ENCODE data around the gene KLHL24. TPM values are rescaled to one million over a fixed set of nuclear protein-coding genes. Genes with fewer than 3 reads are reported as not detected.
"Not testable (repeated sequence)": the region's sequence is repeated elsewhere in the genome, so short reads cannot be mapped to it uniquely, and the experiment has no call there.

KLHL24 gene
- total RNA-seq, 1 experiment from 2014 or later: 109 TPM

DNA sequence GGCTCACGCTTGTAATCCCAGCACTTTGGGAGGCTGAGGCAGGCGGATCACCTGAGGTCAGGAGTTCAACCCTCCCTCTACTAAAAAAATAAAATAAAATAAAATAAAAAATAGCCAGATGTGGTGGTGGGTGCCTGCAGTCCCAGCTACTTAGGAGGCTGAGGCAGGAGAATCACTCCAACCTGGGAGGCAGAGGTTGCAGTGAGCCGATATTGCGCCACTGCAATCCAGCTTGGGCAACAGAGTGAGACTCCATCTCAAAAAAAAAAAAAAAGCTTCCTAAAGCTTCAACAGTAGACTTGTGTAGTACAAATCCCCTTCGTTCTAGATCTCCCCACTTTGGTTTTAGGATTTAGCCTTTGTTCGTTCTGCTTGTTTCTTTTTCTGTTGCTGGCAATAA lies 68.5 kb downstream of the KLHL24 start:
- peaks cover 100% of the 10 kb centered on the region for H3K79me2 ChIP-seq (ENCODE audit: low read length)
- H3K27me3 ChIP-seq (ENCODE audit: low read length); H3K9ac ChIP-seq (ENCODE audit: low read length); H3K4me3 ChIP-seq (ENCODE audit: low read length); H3K9me2 ChIP-seq (replicated peaks; ENCODE audit: insufficient read depth, low read length); H3K4me2 ChIP-seq (ENCODE audit: low read depth, low read length, poor library complexity, severe bottlenecking); H3K27ac ChIP-seq (ENCODE audit: low read length); DNase-seq; H2AFZ ChIP-seq (ENCODE audit: low read length); H3K9me3 ChIP-seq (ENCODE audit: low read length): not testable (repeated sequence)
- H4K20me1 ChIP-seq (ENCODE audit: insufficient read depth, low read depth, low read length): peaks cover 71% of the 10 kb centered on the region
- peaks cover 15% of the 10 kb centered on the region; the same call in 1 of the 2 replicates for H3K36me3 ChIP-seq (ENCODE audit: insufficient read depth, low read length)
- peaks cover 32% of the 10 kb centered on the region for H3K4me1 ChIP-seq (ENCODE audit: low read length)

DNA sequence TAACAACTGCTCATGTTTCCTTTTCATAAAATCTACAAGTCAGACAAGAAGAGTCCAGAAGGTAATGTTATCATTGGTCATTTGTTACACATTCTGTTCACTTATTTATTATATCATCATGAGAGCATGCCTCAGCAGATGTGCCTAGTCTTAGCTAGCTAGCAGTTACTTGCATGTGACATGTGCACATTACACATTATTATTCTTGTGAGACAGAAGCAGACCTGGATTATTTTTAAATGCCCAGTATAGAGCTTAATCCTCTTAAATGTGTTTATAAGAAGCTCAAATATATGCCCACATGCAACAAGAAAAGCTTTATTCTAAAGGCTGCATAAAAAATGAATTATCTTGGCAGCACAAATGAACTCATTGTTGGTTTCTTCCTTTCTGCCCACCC lies 74.8 kb downstream of the KLHL24 start:
- no peak overlapping the region for H3K4me3 ChIP-seq (ENCODE audit: low read length)
- H3K9me3 ChIP-seq (ENCODE audit: low read length): no peaks in the 10 kb centered on the region
- no peak overlapping the region for H3K4me2 ChIP-seq (ENCODE audit: low read depth, low read length, poor library complexity, severe bottlenecking)
- no peak overlapping the region for H2AFZ ChIP-seq (ENCODE audit: low read length)
- H3K9me2 ChIP-seq (replicated peaks; ENCODE audit: insufficient read depth, low read length): no peaks in the 10 kb centered on the region
- H3K36me3 ChIP-seq (ENCODE audit: insufficient read depth, low read length): peaks cover 8% of the 10 kb centered on the region
- H3K9ac ChIP-seq (ENCODE audit: low read length): no peak overlapping the region
- no peaks in the 10 kb centered on the region for H3K27me3 ChIP-seq (ENCODE audit: low read length)
- no peak overlapping the region for H3K27ac ChIP-seq (ENCODE audit: low read length)
- H3K79me2 ChIP-seq (ENCODE audit: low read length): peaks cover 100% of the 10 kb centered on the region
- peaks cover 56% of the 10 kb centered on the region for H4K20me1 ChIP-seq (ENCODE audit: insufficient read depth, low read depth, low read length)
- H3K4me1 ChIP-seq (ENCODE audit: low read length): peaks cover 3% of the 10 kb centered on the region; the same call in 1 of the 2 replicates
- DNase-seq: no peak

DNA sequence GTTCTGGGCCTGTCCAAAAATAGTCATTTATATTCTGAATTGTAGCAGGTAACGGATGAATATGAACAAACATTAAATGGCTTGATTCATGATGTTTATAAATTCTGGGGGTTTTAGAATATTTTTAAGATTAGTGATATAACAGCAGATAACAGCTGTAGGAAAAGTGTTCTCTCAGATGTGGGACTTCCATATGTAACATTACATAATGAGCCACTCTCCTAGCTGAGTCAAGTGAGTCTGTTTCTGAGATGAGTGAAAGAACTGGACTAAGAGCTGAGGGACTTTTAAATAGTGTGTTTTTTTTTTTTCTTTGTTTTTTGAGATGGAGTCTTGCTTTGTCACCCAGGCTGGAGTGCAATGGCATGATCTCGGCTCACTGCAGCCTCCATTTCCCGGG lies 76.1 kb downstream of the KLHL24 start:
- no peak overlapping the region for H3K9ac ChIP-seq (ENCODE audit: low read length)
- H3K9me3 ChIP-seq (ENCODE audit: low read length): no peaks in the 10 kb centered on the region
- no peak for DNase-seq
- peaks cover 17% of the 10 kb centered on the region for H3K36me3 ChIP-seq (ENCODE audit: insufficient read depth, low read length)
- no peaks in the 10 kb centered on the region for H3K9me2 ChIP-seq (replicated peaks; ENCODE audit: insufficient read depth, low read length)
- no peak overlapping the region for H2AFZ ChIP-seq (ENCODE audit: low read length)
- peaks cover 97% of the 10 kb centered on the region for H3K79me2 ChIP-seq (ENCODE audit: low read length)
- H4K20me1 ChIP-seq (ENCODE audit: insufficient read depth, low read depth, low read length): peaks cover 48% of the 10 kb centered on the region
- no peak overlapping the region for H3K4me2 ChIP-seq (ENCODE audit: low read depth, low read length, poor library complexity, severe bottlenecking)
- H3K4me1 ChIP-seq (ENCODE audit: low read length): peaks cover 3% of the 10 kb centered on the region; the same call in 1 of the 2 replicates
- no peak overlapping the region for H3K27ac ChIP-seq (ENCODE audit: low read length)
- no peak overlapping the region for H3K4me3 ChIP-seq (ENCODE audit: low read length)
- no peaks in the 10 kb centered on the region for H3K27me3 ChIP-seq (ENCODE audit: low read length)

DNA sequence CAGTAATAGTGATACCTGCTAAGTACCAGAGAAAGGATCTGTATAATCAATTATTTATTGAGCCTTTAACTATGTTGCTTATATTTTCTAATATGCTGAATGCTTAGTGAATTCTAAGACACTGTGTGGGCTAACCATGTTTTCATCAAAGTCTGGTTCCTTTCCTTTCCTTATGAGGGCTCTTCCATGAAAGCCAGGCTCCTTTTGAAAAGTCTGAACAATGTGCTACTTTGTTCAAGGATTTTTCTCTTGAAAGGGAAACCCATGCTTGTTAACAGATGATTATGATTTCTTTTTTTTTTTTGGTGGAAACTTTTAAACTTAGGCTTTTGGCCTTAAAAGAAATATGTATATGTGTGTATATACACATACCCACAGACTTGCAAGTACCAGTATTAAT lies 79.2 kb downstream of the KLHL24 start:
- Histone ChIP-seq H3K36me3 (ENCODE audit: insufficient read depth, low read length) (peaks cover 44% of the 10 kb centered on the region), H3K4me2 (ENCODE audit: low read depth, low read length, poor library complexity, severe bottlenecking) (no peak overlapping the region), H3K27me3 (ENCODE audit: low read length) (no peaks in the 10 kb centered on the region), H3K4me1 (ENCODE audit: low read length) (no peaks in the 10 kb centered on the region), H3K4me3 (ENCODE audit: low read length) (no peak overlapping the region), H3K9me3 (ENCODE audit: low read length) (no peaks in the 10 kb centered on the region), H3K79me2 (ENCODE audit: low read length) (peaks cover 88% of the 10 kb centered on the region), H2AFZ (ENCODE audit: low read length) (no peak overlapping the region), H3K27ac (ENCODE audit: low read length) (no peak overlapping the region), H3K9ac (ENCODE audit: low read length) (no peak overlapping the region), H4K20me1 (ENCODE audit: insufficient read depth, low read depth, low read length) (peaks cover 31% of the 10 kb centered on the region), H3K9me2 (replicated peaks; ENCODE audit: insufficient read depth, low read length) (no peaks in the 10 kb centered on the region)
- DNase-seq: no peak

DNA sequence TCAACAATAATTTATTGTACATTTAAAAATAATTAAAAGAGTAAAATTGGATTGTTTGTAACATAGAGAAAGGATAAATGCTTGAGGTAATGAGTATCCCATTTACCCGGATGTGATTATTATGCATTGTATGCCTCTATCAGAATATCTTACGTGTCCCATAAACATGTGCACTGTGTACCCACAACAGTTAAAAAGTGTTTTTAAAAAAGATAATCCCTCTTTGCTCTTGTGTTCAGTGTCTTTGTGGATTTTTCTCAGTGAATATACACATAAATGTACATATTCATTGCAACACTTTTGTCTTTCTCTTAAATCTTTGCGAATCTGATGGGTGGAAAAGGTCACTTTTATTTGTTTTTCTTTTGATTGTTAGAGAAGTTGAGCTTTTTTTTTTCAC lies 82.6 kb downstream of the KLHL24 start:
- DNase-seq: no peak
- H3K36me3 ChIP-seq (ENCODE audit: insufficient read depth, low read length): peaks cover 70% of the 10 kb centered on the region
- no peak overlapping the region for H2AFZ ChIP-seq (ENCODE audit: low read length)
- H3K79me2 ChIP-seq (ENCODE audit: low read length): peaks cover 76% of the 10 kb centered on the region
- H3K4me1 ChIP-seq (ENCODE audit: low read length): no peaks in the 10 kb centered on the region
- H4K20me1 ChIP-seq (ENCODE audit: insufficient read depth, low read depth, low read length): peaks cover 10% of the 10 kb centered on the region
- no peaks in the 10 kb centered on the region for H3K9me2 ChIP-seq (replicated peaks; ENCODE audit: insufficient read depth, low read length)
- H3K9me3 ChIP-seq (ENCODE audit: low read length): no peaks in the 10 kb centered on the region
- no peak overlapping the region for H3K27ac ChIP-seq (ENCODE audit: low read length)
- no peak overlapping the region for H3K9ac ChIP-seq (ENCODE audit: low read length)
- H3K27me3 ChIP-seq (ENCODE audit: low read length): no peaks in the 10 kb centered on the region
- no peak overlapping the region for H3K4me2 ChIP-seq (ENCODE audit: low read depth, low read length, poor library complexity, severe bottlenecking)
- H3K4me3 ChIP-seq (ENCODE audit: low read length): no peak overlapping the region

DNA sequence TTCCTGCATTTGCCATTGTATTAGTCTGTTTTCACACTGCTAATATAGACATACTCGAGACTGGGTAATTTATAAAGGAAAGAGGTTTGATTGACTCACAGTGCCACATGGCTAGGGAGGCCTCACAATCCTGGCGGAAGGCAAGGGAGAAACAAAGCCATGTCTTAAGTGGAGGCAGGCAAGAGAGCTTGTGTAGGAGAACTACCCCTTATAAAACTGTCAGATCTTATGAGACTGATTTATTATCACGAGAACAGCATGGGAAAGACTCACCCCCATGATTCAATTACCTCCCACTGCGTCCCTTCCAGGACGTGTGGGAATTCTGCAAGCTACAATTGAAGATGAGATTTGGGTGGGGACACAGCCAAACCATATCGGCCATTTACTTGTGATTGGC lies 90.0 kb downstream of the KLHL24 start:
- H3K4me1 ChIP-seq (ENCODE audit: low read length): no peaks in the 10 kb centered on the region

DNA sequence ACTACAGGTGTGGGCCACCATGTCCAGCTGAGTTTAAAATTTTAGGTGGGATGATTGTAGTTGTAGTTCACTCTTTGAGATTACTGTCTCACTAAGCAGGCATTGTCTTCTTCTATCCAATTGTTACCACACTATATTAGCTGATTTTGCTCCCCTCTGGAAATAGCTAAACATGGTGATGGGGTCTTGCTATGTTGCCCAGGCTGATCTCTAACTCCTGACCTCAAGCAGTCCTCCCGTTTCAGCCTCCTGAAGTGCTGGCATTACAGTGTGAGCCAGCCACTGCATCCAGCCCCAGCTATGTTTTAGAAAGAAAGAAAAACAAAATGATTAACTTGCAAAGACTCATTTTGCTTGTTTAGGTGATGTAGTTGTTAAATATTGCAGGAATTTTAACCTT lies 92.8 kb downstream of the KLHL24 start:
- H2AFZ ChIP-seq (ENCODE audit: low read length): no peak overlapping the region
- no peaks in the 10 kb centered on the region for H3K9me2 ChIP-seq (replicated peaks; ENCODE audit: insufficient read depth, low read length)
- H3K4me1 ChIP-seq (ENCODE audit: low read length): no peaks in the 10 kb centered on the region
- no peak for DNase-seq
- H3K27me3 ChIP-seq (ENCODE audit: low read length): no peaks in the 10 kb centered on the region
- H3K27ac ChIP-seq (ENCODE audit: low read length): no peak overlapping the region
- H3K9ac ChIP-seq (ENCODE audit: low read length): no peak overlapping the region
- H3K9me3 ChIP-seq (ENCODE audit: low read length): no peaks in the 10 kb centered on the region
- no peak overlapping the region for H3K4me2 ChIP-seq (ENCODE audit: low read depth, low read length, poor library complexity, severe bottlenecking)
- peaks cover 57% of the 10 kb centered on the region for H3K79me2 ChIP-seq (ENCODE audit: low read length)
- peaks cover 81% of the 10 kb centered on the region for H3K36me3 ChIP-seq (ENCODE audit: insufficient read depth, low read length)
- no peak overlapping the region for H3K4me3 ChIP-seq (ENCODE audit: low read length)
- H4K20me1 ChIP-seq (ENCODE audit: insufficient read depth, low read depth, low read length): no peaks in the 10 kb centered on the region

More for the DNA sequence above, 90.0 kb downstream of the KLHL24 start:
- H3K4me3 ChIP-seq (ENCODE audit: low read length): no peak overlapping the region
- H4K20me1 ChIP-seq (ENCODE audit: insufficient read depth, low read depth, low read length): no peaks in the 10 kb centered on the region
- peaks cover 85% of the 10 kb centered on the region for H3K36me3 ChIP-seq (ENCODE audit: insufficient read depth, low read length)
- no peaks in the 10 kb centered on the region for H3K27me3 ChIP-seq (ENCODE audit: low read length)
- no peak for DNase-seq
- peaks cover 57% of the 10 kb centered on the region for H3K79me2 ChIP-seq (ENCODE audit: low read length)
- H3K4me2 ChIP-seq (ENCODE audit: low read depth, low read length, poor library complexity, severe bottlenecking): no peak overlapping the region
- no peak overlapping the region for H2AFZ ChIP-seq (ENCODE audit: low read length)
- no peak overlapping the region for H3K9ac ChIP-seq (ENCODE audit: low read length)
- H3K9me3 ChIP-seq (ENCODE audit: low read length): no peaks in the 10 kb centered on the region
- no peak overlapping the region for H3K27ac ChIP-seq (ENCODE audit: low read length)
- no peaks in the 10 kb centered on the region for H3K9me2 ChIP-seq (replicated peaks; ENCODE audit: insufficient read depth, low read length)

DNA sequence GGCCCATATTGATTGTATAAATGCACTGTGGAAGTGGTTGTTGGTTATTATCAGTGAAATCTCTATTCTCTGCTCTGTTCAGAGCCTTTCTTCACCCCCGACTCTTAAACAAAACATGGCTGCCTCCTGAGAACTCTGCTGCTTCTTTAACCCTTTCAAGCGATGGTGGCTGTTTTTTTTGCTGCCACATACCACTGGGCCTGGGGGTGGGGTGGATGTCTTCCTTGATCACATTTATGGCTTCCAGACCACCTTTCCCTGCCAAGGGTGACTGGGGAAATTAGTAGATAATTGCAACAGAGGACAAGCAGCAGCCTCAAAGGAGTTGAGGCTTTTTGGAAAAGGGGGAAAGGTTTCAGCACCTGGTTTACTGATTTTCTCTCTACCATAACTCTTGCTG lies 94.9 kb downstream of the KLHL24 start:
- Histone ChIP-seq H2AFZ (ENCODE audit: low read length) (no peak overlapping the region), H3K9me2 (replicated peaks; ENCODE audit: insufficient read depth, low read length) (no peaks in the 10 kb centered on the region), H3K4me2 (ENCODE audit: low read depth, low read length, poor library complexity, severe bottlenecking) (no peak overlapping the region), H3K27ac (ENCODE audit: low read length) (no peak overlapping the region), H4K20me1 (ENCODE audit: insufficient read depth, low read depth, low read length) (no peaks in the 10 kb centered on the region), H3K36me3 (ENCODE audit: insufficient read depth, low read length) (peaks cover 83% of the 10 kb centered on the region), H3K4me3 (ENCODE audit: low read length) (no peak overlapping the region), H3K27me3 (ENCODE audit: low read length) (no peaks in the 10 kb centered on the region), H3K9ac (ENCODE audit: low read length) (no peak overlapping the region), H3K4me1 (ENCODE audit: low read length) (no peaks in the 10 kb centered on the region), H3K79me2 (ENCODE audit: low read length) (peaks cover 72% of the 10 kb centered on the region), H3K9me3 (ENCODE audit: low read length) (no peaks in the 10 kb centered on the region)
- DNase-seq: no peak

DNA sequence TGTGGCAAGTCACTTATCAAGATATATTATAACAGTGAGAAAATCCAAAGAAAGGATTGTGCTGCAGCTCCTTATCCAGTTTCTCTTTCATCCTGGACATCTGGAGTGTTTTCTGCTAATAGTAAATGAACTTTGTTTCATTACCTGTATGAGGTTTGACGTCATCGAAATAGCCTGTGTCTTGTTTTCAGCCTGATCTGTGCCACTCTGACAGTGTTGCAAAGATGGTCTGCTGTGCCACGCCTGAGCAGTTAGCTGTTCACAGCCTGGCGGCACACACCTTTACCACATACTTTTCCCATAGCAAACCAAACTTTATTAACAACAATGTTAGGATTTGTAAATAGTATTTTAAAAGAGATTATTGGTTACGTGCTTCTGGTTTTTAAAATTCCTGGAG lies 96.2 kb downstream of the KLHL24 start:
- peak; percentile 38 for DNase-seq
- no peak overlapping the region for H3K27ac ChIP-seq (ENCODE audit: low read length)
- H4K20me1 ChIP-seq (ENCODE audit: insufficient read depth, low read depth, low read length): no peaks in the 10 kb centered on the region
- H3K9ac ChIP-seq (ENCODE audit: low read length): no peak overlapping the region
- H3K36me3 ChIP-seq (ENCODE audit: insufficient read depth, low read length): peaks cover 83% of the 10 kb centered on the region
- no peak overlapping the region for H2AFZ ChIP-seq (ENCODE audit: low read length)
- no peak overlapping the region for H3K4me2 ChIP-seq (ENCODE audit: low read depth, low read length, poor library complexity, severe bottlenecking)
- no peak overlapping the region for H3K4me3 ChIP-seq (ENCODE audit: low read length)
- peaks cover 68% of the 10 kb centered on the region for H3K79me2 ChIP-seq (ENCODE audit: low read length)
- H3K4me1 ChIP-seq (ENCODE audit: low read length): no peaks in the 10 kb centered on the region
- H3K9me3 ChIP-seq (ENCODE audit: low read length): no peaks in the 10 kb centered on the region
- H3K27me3 ChIP-seq (ENCODE audit: low read length): no peaks in the 10 kb centered on the region
- no peaks in the 10 kb centered on the region for H3K9me2 ChIP-seq (replicated peaks; ENCODE audit: insufficient read depth, low read length)

Measured in Karpas-422 (cell line).